Karpas-422 (cell line): ENCODE measurements around the gene KCMF1. TPM values are rescaled to one million over a fixed set of nuclear protein-coding genes. Genes with fewer than 3 reads are reported as not detected.
A peak's percentile ranks its signal among the peaks of the same experiment; 100 is the strongest.
"Not testable (repeated sequence)": the region's sequence is repeated elsewhere in the genome, so short reads cannot be mapped to it uniquely, and the experiment has no call there.

Source experiments
- DNase-seq: peaks from one replicate; pipeline ENCODE4 v3.0.0-alpha.2; 2015
- H2AFZ ChIP-seq: fragments of 200-600 bp; sonication (generic); 2 replicates; pipeline ENCODE4 v1.6.1; 2014; ENCODE audit warnings: antibody characterized with exemption, low read length, mixed read lengths
- H3K27ac ChIP-seq: fragments of 200-600 bp; sonication (generic); 2 replicates; pipeline ENCODE4 v1.5.1; 2014; ENCODE audit warnings: mild to moderate bottlenecking, low read length, moderate library complexity
- H3K27me3 ChIP-seq: fragments of 200-600 bp; sonication (generic); 2 replicates; pipeline ENCODE4 v1.6.1; 2014; ENCODE audit warnings: low read length, mixed read lengths
- H3K36me3 ChIP-seq: fragments of 200-600 bp; sonication (generic); 2 replicates; pipeline ENCODE4 v1.6.1; 2014; ENCODE audit warnings: low read length, mixed read lengths; ENCODE audit not compliant: insufficient read depth
- H3K4me1 ChIP-seq: fragments of 200-600 bp; sonication (generic); 2 replicates; pipeline ENCODE4 v1.6.1; 2014; ENCODE audit warnings: mild to moderate bottlenecking, low read length, mixed read lengths
- H3K4me2 ChIP-seq: fragments of 200-600 bp; sonication (generic); 2 replicates; pipeline ENCODE4 v1.6.1; 2014; ENCODE audit warnings: low read length, low read depth, mild to moderate bottlenecking; ENCODE audit not compliant: poor library complexity, severe bottlenecking
- H3K4me3 ChIP-seq: fragments of 200-600 bp; sonication (generic); 2 replicates; pipeline ENCODE4 v1.5.1; 2014; ENCODE audit warnings: mild to moderate bottlenecking, antibody characterized with exemption, low read length, mixed read lengths
- H3K79me2 ChIP-seq: fragments of 200-600 bp; sonication (generic); 2 replicates; pipeline ENCODE4 v1.6.1; 2014; ENCODE audit warnings: mild to moderate bottlenecking, low read length, mixed read lengths
- H3K9ac ChIP-seq: fragments of 200-600 bp; sonication (generic); 2 replicates; pipeline ENCODE4 v1.6.0; 2014; ENCODE audit warnings: low read length
- H3K9me2 ChIP-seq: fragments of 200-600 bp; sonication (generic), shearing (Covaris generic); replicated peaks from 2 replicates; pipeline ENCODE4 v1.6.0; 2014; ENCODE audit warnings: mild to moderate bottlenecking, low read length, moderate library complexity; ENCODE audit not compliant: insufficient read depth
- H3K9me3 ChIP-seq: fragments of 300-700, 200-600 bp; sonication (generic); 2 replicates; pipeline ENCODE4 v1.6.1; 2014; ENCODE audit warnings: low read length, mixed read lengths
- H4K20me1 ChIP-seq: fragments of 200-600 bp; sonication (generic); 2 replicates; pipeline ENCODE4 v1.6.1; 2014; ENCODE audit warnings: mild to moderate bottlenecking, antibody characterized with exemption, low read length, low read depth; ENCODE audit not compliant: insufficient read depth
- total RNA-seq: library from RNA; depleted of rRNA; stranded (reverse); fragments of >200 nt; shearing (Covaris generic); gene quantifications from 2 replicates; pipeline ENCODE4 v1.2.3, GENCODE V29; 2014; ENCODE audit warnings: low replicate concordance

Gene KCMF1
- total RNA-seq, 1 experiment from 2014 or later, result 104 TPM

- no peak for DNase-seq
- H3K9ac ChIP-seq, result no peak overlapping the region
- H3K4me3 ChIP-seq, result no peak overlapping the region
- no peaks in the 10 kb centered on the region for H4K20me1 ChIP-seq
- no peaks in the 10 kb centered on the region for H3K27me3 ChIP-seq
- no peak overlapping the region for H3K4me2 ChIP-seq
- H3K36me3 ChIP-seq, result no peaks in the 10 kb centered on the region
- no peak overlapping the region for H3K27ac ChIP-seq
- H3K4me1 ChIP-seq, result peaks cover 25% of the 10 kb centered on the region
- H3K9me2 ChIP-seq, result no peaks in the 10 kb centered on the region
- H3K79me2 ChIP-seq, result no peaks in the 10 kb centered on the region
- no peak overlapping the region for H2AFZ ChIP-seq
- no peaks in the 10 kb centered on the region for H3K9me3 ChIP-seq
Measured at GRCh38 chr2:84938194-84938879, 32.6 kb upstream of the KCMF1 start.

GRCh38 chr2:84939426-84940087 lies 31.4 kb upstream of the KCMF1 start:
- peak overlapping the region; percentile 35 for H3K9ac ChIP-seq
- H3K9me2 ChIP-seq, result no peaks in the 10 kb centered on the region
- H3K27ac ChIP-seq, result peak overlapping the region; percentile 13; the same call in 1 of the 2 replicates
- H3K27me3 ChIP-seq, result no peaks in the 10 kb centered on the region
- peak overlapping the region; percentile 38 for H3K4me2 ChIP-seq
- peaks cover 25% of the 10 kb centered on the region for H3K4me1 ChIP-seq
- H2AFZ ChIP-seq, result peak overlapping the region; percentile 49; the same call in 1 of the 2 replicates
- H3K4me3 ChIP-seq, result peak overlapping the region; percentile 4; the same call in 1 of the 2 replicates
- H4K20me1 ChIP-seq, result no peaks in the 10 kb centered on the region
- peak; percentile 74 for DNase-seq
- H3K79me2 ChIP-seq, result no peaks in the 10 kb centered on the region
- no peaks in the 10 kb centered on the region for H3K9me3 ChIP-seq
- no peaks in the 10 kb centered on the region for H3K36me3 ChIP-seq

- H3K9me3 ChIP-seq, result no peaks in the 10 kb centered on the region
- H3K4me2 ChIP-seq, result peak overlapping the region; percentile 38
- H3K4me3 ChIP-seq, result peak overlapping the region; percentile 4; the same call in 1 of the 2 replicates
- H3K27ac ChIP-seq, result peak overlapping the region; percentile 13; the same call in 1 of the 2 replicates
- no peaks in the 10 kb centered on the region for H4K20me1 ChIP-seq
- H3K9ac ChIP-seq, result peak overlapping the region; percentile 35
- peak overlapping the region; percentile 49; the same call in 1 of the 2 replicates for H2AFZ ChIP-seq
- no peaks in the 10 kb centered on the region for H3K27me3 ChIP-seq
- H3K36me3 ChIP-seq, result no peaks in the 10 kb centered on the region
- H3K9me2 ChIP-seq, result no peaks in the 10 kb centered on the region
- H3K79me2 ChIP-seq, result no peaks in the 10 kb centered on the region
- DNase-seq, result peak; percentile 48
- peaks cover 25% of the 10 kb centered on the region for H3K4me1 ChIP-seq
Measured at GRCh38 chr2:84940088-84940470, 30.9 kb upstream of the KCMF1 start.

DNA sequence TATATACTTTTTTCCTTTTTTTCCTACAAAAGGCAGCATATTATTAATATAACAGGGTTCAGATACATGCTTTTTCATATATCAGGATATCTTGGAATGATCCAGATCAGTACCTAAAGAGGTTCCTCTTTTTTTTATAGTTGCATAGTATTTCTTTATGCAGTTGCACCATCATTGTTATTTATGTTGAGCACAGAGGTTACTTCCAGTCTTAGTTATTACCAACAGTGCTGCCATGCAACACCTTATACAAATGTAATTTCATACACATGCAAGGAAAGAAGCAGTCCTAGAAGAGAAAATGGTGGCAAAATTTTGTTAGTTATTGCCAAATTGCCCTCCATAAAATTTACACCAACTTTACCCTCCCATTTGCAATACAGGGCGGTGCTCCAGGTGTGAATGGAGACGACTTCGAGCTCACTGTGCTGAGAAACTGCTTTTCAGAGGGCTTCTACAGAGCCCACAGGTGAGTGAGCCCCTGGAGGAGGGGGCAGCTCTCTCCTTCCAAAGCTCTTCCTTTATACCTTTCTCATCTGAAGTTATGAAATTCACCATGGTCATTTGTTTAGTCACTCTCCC lies 30.0 kb upstream of the KCMF1 start:
- peak; percentile 46 for DNase-seq
- H3K36me3 ChIP-seq, result no peaks in the 10 kb centered on the region
- no peak overlapping the region for H3K4me3 ChIP-seq
- H3K79me2 ChIP-seq, result no peaks in the 10 kb centered on the region
- H3K4me1 ChIP-seq, result peaks cover 30% of the 10 kb centered on the region
- no peaks in the 10 kb centered on the region for H3K9me3 ChIP-seq
- no peak overlapping the region for H3K9ac ChIP-seq
- H4K20me1 ChIP-seq, result no peaks in the 10 kb centered on the region
- no peak overlapping the region for H3K27ac ChIP-seq
- no peak overlapping the region for H3K4me2 ChIP-seq
- no peaks in the 10 kb centered on the region for H3K27me3 ChIP-seq
- no peak overlapping the region for H2AFZ ChIP-seq
- no peaks in the 10 kb centered on the region for H3K9me2 ChIP-seq

DNA sequence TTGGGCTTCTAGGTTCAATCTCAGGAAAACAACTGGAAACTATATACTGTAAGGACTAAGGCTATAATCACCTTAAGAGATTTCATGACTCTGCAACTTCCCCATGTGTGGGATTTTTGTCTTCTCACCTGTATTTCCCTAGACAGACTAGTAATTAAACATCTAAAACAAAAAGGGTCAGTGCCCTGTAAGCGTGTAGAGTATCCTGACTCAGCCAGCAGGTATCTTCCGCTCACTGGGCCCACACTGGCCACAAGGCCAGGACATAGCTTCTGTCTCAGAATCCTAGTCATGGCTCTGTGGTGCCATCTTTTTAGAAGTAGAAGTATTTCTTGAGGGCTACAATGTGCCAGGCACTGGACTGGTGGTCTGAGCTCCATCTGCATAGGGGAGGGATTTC lies 28.8 kb upstream of the KCMF1 start:
- Histone ChIP-seq H3K9me2 (no peaks in the 10 kb centered on the region), H4K20me1 (no peaks in the 10 kb centered on the region), H3K9me3 (no peaks in the 10 kb centered on the region), H3K36me3 (no peaks in the 10 kb centered on the region), H3K79me2 (no peaks in the 10 kb centered on the region), H3K27me3 (no peaks in the 10 kb centered on the region), H3K9ac (no peak overlapping the region), H3K4me3 (no peak overlapping the region), H2AFZ (no peak overlapping the region), H3K4me1 (peaks cover 42% of the 10 kb centered on the region), H3K4me2 (no peak overlapping the region), H3K27ac (no peak overlapping the region)
- DNase-seq, result no peak

GRCh38 chr2:84942964-84943421 lies 28.0 kb upstream of the KCMF1 start:
- no peaks in the 10 kb centered on the region for H4K20me1 ChIP-seq
- H2AFZ ChIP-seq, result no peak overlapping the region
- DNase-seq, result peak; percentile 76
- H3K9me3 ChIP-seq, result no peaks in the 10 kb centered on the region
- no peak overlapping the region for H3K4me3 ChIP-seq
- H3K79me2 ChIP-seq, result no peaks in the 10 kb centered on the region
- H3K36me3 ChIP-seq, result no peaks in the 10 kb centered on the region
- no peaks in the 10 kb centered on the region for H3K27me3 ChIP-seq
- H3K4me1 ChIP-seq, result peaks cover 42% of the 10 kb centered on the region
- H3K27ac ChIP-seq, result peak overlapping the region; percentile 44
- no peak overlapping the region for H3K9ac ChIP-seq
- peak overlapping the region; percentile 12 for H3K4me2 ChIP-seq
- no peaks in the 10 kb centered on the region for H3K9me2 ChIP-seq

- no peaks in the 10 kb centered on the region for H3K9me3 ChIP-seq
- H3K27ac ChIP-seq, result no peak overlapping the region
- no peak overlapping the region for H2AFZ ChIP-seq
- no peaks in the 10 kb centered on the region for H3K27me3 ChIP-seq
- H3K9me2 ChIP-seq, result no peaks in the 10 kb centered on the region
- H3K79me2 ChIP-seq, result no peaks in the 10 kb centered on the region
- no peaks in the 10 kb centered on the region for H4K20me1 ChIP-seq
- H3K4me2 ChIP-seq, result no peak overlapping the region
- no peak overlapping the region for H3K4me3 ChIP-seq
- no peak for DNase-seq
- H3K9ac ChIP-seq, result no peak overlapping the region
- no peaks in the 10 kb centered on the region for H3K36me3 ChIP-seq
- H3K4me1 ChIP-seq, result peaks cover 38% of the 10 kb centered on the region
Measured at GRCh38 chr2:84944295-84944909, 26.6 kb upstream of the KCMF1 start.

DNA sequence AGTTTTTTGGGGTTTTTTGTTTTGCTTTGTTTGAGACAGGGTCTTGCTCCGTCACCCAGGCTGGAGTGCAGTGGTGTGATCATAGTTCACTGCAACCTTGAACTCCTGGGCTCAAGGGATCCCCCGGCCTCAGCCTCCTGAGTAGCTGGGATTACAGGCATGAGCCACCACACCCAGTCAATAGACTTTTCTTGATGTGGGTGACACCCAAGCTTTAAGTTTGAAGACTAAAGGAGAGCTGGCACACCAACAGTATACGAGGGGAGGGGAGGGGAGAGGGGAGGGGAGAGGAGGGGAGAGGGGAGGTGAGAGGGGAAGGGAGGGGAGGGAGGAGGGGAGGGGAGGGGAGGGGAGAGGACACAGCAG lies 25.1 kb upstream of the KCMF1 start:
- not testable (repeated sequence) for H3K79me2 ChIP-seq, H3K9me3 ChIP-seq, H3K4me3 ChIP-seq, H3K36me3 ChIP-seq, H3K9me2 ChIP-seq, H4K20me1 ChIP-seq, H3K27me3 ChIP-seq, H2AFZ ChIP-seq, DNase-seq
- Histone ChIP-seq H3K27ac (peak overlapping the region; percentile 79), H3K4me1 (peaks cover 30% of the 10 kb centered on the region), H3K4me2 (peak overlapping the region; percentile 50), H3K9ac (peak overlapping the region; percentile 56)
